HG03460 (cell line): ENCODE data around the gene SRSF7.
"Not testable (repeated sequence)": the region's sequence is repeated elsewhere in the genome, so short reads cannot be mapped to it uniquely, and the experiment has no call there.

ENCODE experiments used
- ATAC-seq: cut with Tn5 transposase; IDR thresholded peaks from one replicate; pipeline ENCODE4 v1.9.1; 2021; ENCODE audit not compliant: unreplicated experiment

SRSF7 gene

GRCh38 chr2:38733300-38733971, 17.7 kb downstream of the SRSF7 start:
- ATAC-seq, result no peak

GRCh38 chr2:38731684-38732221, 19.4 kb downstream of the SRSF7 start:
- no peak for ATAC-seq

- ATAC-seq, result no peak
Observed at GRCh38 chr2:38731090-38731489, 20.1 kb downstream of the SRSF7 start.

GRCh38 chr2:38728694-38729093, 22.5 kb downstream of the SRSF7 start:
- no peak for ATAC-seq

- no peak for ATAC-seq
Observed at GRCh38 chr2:38727661-38728060, 23.5 kb downstream of the SRSF7 start.

GRCh38 chr2:38723173-38723572, 28.0 kb downstream of the SRSF7 start:
- peak; percentile 36 for ATAC-seq

- ATAC-seq, result peak; percentile 36
Observed at GRCh38 chr2:38722271-38723061, 28.7 kb downstream of the SRSF7 start.

GRCh38 chr2:38720613-38721241, 30.4 kb downstream of the SRSF7 start:
- ATAC-seq, result peak; percentile 34

- no peak for ATAC-seq
Observed at GRCh38 chr2:38719706-38720105, 31.5 kb downstream of the SRSF7 start.

- ATAC-seq, result no peak
Observed at GRCh38 chr2:38718601-38719000, 32.6 kb downstream of the SRSF7 start.

GRCh38 chr2:38716185-38716584, 35.0 kb downstream of the SRSF7 start:
- ATAC-seq, result no peak

GRCh38 chr2:38714941-38715340, 36.2 kb downstream of the SRSF7 start:
- not testable (repeated sequence) for ATAC-seq

GRCh38 chr2:38713338-38713737, 37.8 kb downstream of the SRSF7 start:
- ATAC-seq, result no peak

- no peak for ATAC-seq
Observed at GRCh38 chr2:38712871-38713270, 38.3 kb downstream of the SRSF7 start.

GRCh38 chr2:38712413-38712812, 38.7 kb downstream of the SRSF7 start:
- no peak for ATAC-seq

GRCh38 chr2:38711558-38711957, 39.6 kb downstream of the SRSF7 start:
- ATAC-seq, result no peak

- no peak for ATAC-seq
Observed at GRCh38 chr2:38709567-38710194, 41.5 kb downstream of the SRSF7 start.

- ATAC-seq, result no peak
Observed at GRCh38 chr2:38708900-38709566, 42.1 kb downstream of the SRSF7 start.

- not testable (repeated sequence) for ATAC-seq
Observed at GRCh38 chr2:38708491-38708890, 42.7 kb downstream of the SRSF7 start.

- no peak for ATAC-seq
Observed at GRCh38 chr2:38706846-38707345, 44.3 kb downstream of the SRSF7 start.
